OCI-LY3 (cell line): ENCODE measurements around the gene ANKFN1.

Experiments used
- CTCF ChIP-seq: fragments of 200-600, 300-600 bp; sonication (generic); IDR thresholded peaks from 2 replicates; pipeline ENCODE4 v1.5.1; 2014; ENCODE audit warnings: antibody characterized with exemption, low read length, low read depth
- EZH2phosphoT487 ChIP-seq: fragments of 200-600 bp; shearing (Covaris generic); IDR thresholded peaks from 2 replicates; pipeline ENCODE4 v1.6.1; 2018; ENCODE audit warnings: antibody characterized with exemption, mixed run types, low read depth

DNA sequence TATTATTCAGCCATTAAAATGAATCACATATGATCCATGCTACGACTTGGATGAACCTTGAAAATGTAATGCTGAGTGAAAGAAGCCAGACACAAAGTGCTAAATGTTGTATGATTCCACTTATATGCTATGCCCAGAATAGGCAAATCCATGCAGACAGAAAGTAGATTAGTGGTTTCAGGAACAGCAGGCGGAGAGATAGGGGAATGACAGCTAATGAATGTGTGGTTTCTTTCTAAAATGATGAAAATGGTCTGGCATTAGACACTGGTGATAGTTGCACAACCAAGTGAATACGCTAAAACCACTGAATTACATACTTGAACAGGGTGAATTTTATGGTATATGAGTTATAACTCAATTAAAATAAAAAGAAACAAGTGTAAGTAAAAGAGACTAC, 318.4 kb downstream of the ANKFN1 start:
- TF ChIP-seq CTCF (no peak), EZH2phosphoT487 (no peak)
